TTC549 (cell line): Measurements from ENCODE around the gene GPC3.
"Not testable (repeated sequence)": the region's sequence is repeated elsewhere in the genome, so short reads cannot be mapped to it uniquely, and the experiment has no call there.

ENCODE experiments used
- FAIRE-seq: peaks from 2 replicates; lab custom pipeline; 2012; peaks lifted over from hg19 to GRCh38; lab: Jason Lieb, UNC

GPC3 gene

DNA sequence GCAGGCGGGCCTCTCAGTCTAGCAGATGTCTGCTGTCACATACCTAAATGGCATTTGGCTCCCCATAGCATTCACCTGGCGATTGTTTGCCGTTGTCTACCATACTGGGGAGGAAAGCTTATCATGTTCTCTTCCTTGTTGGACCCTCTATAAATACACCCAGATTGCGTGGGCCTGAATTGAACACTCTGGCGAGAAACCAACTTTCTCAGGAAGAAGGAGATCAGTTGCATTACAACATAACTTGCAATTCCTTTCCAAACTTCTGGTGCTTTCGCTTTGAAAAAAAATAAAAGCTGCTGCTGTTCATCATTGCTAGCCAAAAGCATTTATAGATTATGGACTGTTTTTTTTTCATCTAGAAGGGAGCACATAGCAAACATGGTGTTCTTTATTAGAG is 340.1 kb downstream of the GPC3 start:
- FAIRE-seq, result no peak

DNA sequence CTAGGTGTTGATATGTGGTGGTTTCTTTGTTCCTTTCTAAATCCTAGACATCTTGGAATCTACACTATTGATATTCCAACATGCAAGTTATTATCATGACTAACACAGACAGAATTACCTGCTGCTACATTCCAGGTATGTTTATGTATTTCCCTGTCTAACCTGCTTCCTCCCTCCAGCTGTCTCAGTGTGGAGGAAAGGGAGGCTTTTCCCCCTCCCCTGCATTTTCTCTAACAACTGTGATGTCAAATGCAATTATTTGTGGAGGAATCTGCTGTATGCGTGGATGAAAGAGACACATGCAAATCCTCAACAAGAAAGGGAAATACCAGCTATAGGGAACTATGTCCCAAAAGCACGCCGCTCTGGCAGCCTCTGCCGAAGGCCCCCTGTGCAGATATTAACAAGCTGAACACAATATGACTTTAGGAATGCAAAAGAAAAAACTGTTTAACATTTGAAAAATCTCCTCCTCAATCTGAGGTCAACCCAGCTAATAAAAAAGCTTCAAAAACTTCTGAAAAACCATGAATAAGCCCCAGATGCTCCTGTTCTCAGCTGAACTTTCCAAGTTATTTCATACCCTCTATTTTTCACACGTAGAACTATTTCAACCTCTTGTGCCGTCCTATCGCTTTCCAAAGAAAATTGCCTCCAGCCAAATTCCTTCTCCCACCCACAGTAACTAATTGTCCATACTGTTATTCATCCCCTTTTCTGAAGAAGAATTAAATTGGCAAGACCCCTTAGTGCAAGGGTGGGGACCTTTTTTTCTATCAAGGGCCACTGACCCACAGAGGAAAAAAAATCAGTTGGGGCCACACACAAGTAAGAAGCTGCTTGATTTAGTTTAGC is 345.0 kb downstream of the GPC3 start:
- FAIRE-seq, result no peak

DNA sequence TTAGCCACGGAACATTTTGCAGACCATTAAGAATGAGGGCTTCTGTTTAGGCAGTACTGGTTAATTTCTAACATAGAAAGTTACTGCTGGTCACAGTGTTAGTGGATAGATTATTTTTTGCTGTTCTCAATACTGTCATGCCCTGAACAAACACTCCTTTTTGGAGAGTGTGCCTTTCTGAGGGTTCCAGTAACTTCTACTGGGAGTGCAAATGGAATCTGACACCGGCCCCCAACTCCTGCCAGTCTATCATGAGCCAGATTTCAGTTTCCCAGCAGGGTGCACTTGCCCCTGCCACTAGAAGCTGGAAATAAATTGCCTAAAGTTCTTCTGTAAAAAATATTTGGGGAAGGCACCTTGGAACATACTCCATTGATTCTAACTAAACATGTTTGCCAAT is 345.7 kb downstream of the GPC3 start:
- no peak for FAIRE-seq

DNA sequence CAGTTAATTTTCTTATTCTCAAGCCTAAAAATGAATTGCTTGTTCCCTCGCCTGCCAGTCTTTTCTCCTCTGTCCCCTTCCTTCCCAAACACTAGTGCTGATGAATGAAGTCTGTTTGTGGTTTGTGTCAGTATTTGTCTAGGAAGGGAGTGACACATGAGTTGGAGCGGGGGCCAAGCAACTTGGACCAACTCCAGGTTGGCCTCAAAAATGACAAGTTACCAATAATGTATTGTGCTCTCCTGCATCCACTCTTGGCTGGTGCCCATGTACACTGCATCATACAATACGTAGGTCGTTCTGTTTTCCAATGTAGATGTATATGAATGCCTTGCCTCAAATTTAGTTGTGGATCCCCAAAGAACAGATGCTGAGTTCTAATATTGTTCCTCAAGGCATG is 347.1 kb downstream of the GPC3 start:
- no peak for FAIRE-seq

DNA sequence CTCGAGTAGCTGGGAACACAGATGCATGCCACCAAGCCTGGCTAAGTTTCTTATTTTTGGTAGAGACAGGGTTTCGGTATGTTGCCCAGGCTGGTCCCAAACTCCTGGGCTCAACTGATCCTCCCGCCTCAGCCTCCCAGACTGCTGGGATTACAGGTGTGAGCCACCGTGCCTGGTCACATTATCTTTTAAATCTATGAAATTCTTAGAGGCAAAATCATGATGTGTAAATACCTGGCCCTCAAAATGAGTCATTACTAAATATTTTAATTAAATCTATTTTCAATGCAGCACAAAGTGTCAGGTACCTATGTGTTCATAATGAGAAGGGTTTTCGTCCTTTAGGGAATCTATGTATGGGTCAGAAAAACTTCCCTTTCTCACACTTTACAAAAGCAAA is 347.6 kb downstream of the GPC3 start:
- FAIRE-seq, result no peak

DNA sequence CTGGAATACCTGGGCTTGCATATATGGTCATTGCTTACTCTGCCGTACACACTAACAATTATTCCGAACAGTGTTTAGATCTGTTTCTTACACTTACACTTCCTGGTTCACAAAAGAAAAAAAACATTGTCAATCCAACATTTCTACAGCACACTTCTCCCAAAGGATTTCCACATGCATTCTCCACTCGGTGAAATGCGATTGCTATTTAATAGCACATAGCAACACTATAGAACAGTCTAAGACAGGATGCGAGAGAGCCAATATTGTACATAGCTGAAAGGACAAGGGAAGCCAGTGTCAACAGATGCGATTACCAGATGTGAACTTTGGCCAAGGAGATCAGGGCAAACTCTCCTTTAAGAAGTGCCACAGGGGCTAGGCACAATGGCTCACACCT is 349.4 kb downstream of the GPC3 start:
- no peak for FAIRE-seq

DNA sequence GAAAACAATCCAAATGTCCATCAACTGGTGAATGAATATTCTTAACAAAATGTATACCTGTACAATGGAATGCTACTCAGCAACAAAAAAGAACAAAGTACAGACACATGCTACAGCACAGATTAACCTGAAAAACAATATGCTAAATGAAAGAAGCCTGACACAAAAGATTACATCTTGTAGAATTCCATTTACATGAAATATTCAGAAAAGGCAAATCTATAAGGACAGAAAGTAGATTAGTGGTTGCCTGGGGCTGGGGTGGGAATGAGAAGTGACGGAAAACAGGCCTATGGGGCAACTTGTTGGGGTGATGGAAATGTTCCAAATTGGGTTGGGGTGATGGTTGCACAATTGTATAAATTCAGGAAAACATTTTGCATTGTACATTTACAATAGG is 351.0 kb downstream of the GPC3 start:
- no peak for FAIRE-seq

DNA sequence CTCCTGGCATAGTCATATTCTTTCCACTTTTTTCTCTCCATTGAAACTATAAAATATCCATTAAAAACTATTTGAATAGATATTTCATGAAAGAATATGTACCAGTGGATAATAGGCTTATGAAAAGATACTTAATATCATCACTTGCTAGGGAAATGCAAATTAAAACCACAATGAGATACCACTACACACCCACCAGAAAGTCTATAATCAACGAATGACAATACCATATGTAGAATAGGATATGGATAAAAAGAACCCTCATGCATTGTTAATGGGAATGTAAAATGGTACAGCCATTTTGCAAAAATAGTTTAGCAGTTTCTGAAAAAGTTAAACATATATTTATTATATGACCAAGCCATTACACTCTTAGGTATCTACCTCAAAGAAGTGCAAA is 351.4 kb downstream of the GPC3 start:
- no peak for FAIRE-seq

DNA sequence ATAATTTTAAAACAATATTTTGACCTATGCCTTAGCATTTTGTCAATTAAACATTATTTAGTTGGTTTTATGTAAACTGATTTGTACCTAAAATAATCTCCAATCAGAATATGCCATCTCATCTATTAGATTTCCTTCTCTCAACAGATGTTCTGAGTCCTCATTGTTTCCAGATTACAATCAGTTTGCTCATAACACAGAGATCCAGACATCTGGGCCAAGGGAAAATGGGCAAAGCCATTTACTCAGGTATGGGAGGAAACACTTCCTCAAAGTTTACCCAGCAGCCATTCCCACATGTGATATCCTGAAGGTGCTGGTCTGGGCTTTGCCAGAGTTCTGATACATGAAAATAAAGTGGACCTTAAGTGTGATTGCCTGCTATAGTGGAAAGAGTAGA is 352.2 kb downstream of the GPC3 start:
- no peak for FAIRE-seq

DNA sequence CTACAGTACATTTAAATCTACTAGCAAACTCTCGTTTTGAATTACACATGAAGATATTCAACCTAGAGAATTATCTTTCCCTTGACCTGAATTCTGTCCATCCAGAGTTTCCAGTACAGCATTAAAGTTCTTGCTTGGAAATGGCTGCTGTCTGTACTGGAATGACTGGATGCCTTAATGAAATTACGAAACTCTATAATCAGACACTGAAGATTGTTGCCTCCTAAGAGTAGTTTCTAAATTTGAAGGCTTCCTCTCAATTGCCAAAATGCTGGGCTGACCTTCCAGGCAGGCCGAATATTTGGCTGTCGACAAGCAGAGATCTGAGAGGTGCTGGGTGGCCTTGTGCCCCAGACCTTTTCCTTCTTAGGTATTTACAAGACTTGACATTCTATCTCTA is 355.0 kb downstream of the GPC3 start:
- FAIRE-seq, result no peak

DNA sequence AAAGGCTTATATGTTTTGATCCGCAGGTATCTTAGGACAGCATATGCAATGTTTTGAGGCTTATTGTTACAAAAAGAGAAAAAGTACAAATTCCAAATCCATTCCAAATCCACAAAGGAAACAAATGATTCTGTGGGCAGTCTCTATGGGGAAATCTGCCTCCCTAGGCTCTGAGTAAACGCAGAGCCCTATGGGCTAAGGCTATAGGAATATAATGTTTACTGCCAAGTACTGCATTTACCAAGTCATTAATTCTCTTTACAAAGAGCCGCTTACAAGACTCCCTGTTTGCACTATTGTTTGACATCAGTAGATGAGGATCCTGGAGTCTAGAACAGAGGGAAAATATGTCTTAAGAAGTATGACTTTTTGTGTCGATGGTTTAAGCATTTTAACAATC is 357.7 kb downstream of the GPC3 start:
- FAIRE-seq, result no peak

DNA sequence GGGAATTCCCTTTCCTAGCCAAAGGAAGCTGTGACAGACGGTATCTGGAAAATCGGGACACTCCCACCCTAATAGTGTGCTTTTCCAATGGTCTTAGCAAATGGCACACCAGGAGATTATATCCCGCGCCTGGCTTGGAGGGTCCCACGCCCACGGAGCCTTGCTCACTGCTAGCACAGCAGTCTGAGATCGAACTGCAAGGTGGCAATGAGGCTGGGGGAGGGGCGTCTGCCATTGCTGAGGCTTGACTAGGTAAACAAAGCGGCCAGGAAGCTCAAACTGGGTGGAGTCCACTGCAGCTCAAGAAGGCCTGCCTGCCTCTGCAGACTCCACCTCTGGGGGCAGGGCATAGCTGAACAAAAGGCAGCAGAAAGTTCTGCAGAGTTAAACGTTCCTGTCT is 364.0 kb downstream of the GPC3 start:
- not testable (repeated sequence) for FAIRE-seq

DNA sequence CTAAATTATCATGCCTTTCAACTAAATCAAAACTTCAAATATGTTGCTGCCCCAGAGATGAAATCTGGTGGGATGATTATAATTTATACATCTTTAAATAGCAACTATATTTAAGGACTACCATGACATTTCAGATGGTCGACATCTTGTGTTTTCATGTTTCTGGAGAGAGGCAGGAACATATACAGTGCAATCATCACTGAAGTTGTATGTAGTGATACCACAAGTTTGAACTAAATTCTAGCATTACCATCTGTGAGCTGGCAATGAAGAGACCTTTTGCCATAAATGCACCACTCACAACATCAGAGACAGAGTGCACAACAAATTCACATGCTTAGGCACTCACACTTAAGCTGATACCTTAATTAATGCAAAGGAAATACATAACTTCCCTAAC is 373.7 kb downstream of the GPC3 start:
- no peak for FAIRE-seq

DNA sequence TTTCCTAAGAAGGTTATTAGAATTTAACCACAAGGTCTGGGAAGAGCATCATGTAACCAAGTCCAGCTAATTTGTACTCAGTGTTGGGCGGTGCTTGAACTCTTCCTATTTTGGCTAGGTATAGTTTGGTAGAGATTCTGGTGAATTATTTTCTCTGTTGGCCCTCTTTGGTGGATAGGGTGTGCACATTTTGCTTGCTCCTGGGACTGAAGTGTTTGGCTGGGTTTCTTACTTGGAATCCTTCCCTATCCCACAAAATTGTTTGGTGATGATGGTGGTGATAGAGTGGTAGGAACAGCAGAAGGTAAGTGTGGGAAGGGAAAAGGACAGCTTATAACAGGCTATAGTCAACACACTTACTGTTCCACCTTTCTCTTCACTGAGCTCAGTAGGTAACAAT is 375.3 kb downstream of the GPC3 start:
- FAIRE-seq, result no peak

DNA sequence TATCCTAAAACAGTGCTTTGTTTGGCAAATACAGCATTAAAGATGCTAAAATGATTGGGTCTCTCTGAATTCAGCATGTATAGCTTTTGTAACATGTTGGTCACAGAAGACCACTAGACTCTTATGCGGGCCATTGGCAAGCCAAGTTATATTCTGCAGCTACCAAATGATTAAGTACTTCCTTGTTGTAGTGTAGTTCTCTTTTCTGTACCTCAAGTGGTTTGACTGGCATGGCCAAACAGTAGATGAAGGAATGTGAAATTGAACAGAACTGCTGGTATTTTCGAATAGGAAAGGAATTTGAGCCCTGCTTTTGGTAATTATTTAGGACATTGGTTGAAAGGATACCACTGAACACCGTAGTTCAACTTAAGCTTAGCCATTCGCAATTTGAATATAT is 376.2 kb downstream of the GPC3 start:
- no peak for FAIRE-seq

DNA sequence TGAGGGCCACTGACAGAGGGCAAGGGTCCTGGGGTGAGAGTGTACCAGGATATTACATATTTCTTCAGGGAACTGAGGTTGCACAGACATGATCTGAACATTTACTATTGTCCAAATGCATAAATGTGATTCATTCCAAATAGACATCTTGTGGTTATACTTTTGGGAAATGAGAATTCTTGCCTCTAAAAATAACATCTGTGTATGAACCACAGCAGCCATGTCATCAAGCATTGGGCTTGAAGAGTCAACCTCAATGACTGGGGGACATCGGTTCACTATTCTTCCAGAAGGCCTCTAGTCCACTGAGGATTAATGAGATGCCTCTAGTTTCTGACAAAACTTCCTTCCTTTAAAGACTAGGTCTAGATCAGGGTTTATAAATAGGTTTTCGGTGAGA is 377.0 kb downstream of the GPC3 start:
- FAIRE-seq, result no peak

DNA sequence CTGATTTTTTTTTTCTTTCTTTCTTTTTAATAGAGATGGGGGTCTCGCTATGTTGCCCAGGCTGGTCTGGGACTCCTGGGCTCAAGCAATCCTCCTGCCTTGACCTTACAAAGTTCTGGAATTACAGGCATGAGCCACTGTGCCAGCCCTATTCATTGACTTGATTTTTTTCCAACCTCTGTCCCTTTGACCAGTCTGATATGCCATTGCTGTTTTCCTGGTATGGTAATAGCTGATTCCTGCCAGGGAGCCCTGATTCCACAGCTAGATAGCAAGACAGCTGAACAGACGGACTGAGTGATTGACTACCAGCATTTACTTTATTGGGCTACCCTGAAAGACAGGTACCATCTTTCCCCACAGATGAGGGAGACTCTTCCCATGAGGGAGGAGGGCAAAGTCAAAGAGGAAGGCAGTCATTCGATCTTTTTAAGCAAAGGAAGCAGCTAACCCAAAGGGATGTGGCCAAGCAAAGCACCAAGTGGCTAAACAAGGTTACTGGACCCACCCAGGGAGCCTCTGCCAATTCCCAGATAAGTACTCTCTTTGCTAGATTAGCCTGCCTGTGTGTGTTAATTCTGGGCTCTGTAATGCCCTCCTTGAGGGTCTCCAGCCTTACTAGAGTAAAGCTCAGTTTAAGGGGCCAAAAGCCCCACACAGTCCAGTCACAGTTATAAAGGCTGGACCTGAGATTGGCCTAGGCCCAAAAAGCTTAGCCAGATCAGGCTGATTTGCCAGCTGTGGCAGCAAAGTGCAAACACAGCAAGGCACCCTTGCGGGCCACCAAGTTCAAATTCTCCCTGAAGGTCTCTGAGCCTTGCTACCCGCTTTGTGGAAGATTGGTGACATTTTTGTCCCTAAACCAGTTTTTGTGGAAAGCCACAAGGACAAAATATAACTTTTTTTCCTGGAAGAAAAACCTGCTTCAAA is 377.7 kb downstream of the GPC3 start:
- no peak for FAIRE-seq

DNA sequence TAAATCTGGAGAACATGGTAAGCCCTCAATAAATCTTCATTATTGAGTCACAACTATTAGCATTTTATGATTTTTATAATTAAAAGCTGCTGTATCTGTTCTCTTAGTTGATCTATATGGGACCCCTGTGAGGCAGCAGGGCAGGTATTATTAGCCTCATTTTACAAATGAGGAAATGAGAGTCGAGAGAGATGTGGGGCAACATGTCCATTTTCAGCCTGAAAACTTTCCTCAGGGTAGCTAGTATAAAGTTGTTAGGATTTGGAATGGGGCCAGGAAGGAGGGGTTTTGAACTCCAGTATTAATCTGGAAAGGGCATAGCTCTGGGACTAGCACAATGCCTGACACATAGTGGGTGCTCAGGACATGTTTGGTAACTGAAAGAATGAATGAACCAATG is 378.4 kb downstream of the GPC3 start:
- FAIRE-seq, result no peak

DNA sequence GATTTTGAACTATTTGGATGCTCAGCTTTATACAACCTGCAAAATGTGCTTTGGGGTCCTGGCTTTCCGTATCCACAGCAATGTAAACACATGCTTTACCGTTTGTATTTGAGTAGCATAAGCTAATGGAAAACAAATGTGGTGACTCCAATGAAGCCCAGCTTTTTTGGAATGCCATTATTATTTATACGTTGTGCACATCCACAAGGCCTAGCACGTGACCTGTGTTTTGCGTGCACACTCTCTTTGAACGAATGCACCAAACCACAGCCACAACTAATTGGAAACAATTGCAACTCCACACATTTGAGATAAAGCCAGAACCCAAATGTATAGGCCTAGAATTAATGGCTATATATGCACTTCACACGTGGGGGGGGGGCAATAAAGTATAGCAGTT is 380.6 kb downstream of the GPC3 start:
- FAIRE-seq, result no peak

DNA sequence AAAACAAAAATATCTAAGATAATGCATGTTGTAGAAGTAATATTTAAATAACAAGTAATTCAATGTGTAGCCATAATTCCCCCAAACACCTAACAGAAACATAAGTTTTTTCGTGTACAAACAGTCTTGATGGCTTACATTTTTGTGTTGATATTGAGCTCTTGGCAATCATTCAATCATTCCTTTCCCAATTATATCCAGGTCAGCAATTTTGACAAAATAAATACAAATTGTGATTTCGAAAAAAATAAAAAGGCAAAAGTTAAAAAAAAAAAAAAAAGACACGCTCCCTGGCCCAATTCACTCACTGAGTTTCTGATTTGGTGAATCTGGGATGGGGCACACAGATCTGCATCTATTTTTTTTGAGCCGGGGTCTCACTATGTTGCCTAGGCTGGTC is 382.5 kb downstream of the GPC3 start:
- FAIRE-seq, result no peak

DNA sequence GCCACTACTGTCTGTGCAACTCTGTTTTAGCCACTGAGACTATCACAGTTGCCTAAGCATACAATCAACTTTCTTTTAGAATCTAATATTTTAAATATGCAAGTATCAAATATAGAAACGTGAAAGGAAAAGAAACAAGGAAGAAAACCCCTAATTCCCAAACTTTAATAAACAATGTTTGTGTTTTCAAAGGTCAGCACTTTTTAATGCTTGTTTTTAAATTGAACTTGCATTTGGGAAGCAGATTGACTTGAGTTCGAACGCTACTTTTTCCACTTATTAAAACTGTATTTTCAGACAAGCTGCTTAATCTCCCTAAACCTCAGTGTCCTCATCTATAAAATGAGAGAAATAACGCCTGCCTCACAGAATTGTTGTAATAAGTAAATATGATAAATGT is 384.3 kb downstream of the GPC3 start:
- FAIRE-seq, result no peak

DNA sequence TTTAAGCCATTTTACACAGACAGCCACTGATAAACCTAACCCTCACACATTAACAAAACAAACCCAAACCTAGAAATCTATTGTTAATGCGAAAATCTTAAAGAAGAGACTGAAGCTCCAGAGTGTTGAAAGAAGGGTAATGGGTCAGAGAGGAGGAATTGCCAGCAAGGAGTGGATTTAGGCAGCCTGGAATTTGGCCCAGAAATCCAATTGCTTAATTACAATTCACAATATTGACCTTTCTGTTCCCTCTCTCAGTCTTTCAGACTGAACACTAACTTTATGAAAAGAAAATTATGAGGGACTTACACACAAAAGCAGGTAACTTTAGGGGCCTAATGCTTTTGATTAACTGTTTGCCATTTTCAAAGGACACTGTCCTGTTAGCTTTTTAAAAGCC is 384.9 kb downstream of the GPC3 start:
- FAIRE-seq, result no peak

DNA sequence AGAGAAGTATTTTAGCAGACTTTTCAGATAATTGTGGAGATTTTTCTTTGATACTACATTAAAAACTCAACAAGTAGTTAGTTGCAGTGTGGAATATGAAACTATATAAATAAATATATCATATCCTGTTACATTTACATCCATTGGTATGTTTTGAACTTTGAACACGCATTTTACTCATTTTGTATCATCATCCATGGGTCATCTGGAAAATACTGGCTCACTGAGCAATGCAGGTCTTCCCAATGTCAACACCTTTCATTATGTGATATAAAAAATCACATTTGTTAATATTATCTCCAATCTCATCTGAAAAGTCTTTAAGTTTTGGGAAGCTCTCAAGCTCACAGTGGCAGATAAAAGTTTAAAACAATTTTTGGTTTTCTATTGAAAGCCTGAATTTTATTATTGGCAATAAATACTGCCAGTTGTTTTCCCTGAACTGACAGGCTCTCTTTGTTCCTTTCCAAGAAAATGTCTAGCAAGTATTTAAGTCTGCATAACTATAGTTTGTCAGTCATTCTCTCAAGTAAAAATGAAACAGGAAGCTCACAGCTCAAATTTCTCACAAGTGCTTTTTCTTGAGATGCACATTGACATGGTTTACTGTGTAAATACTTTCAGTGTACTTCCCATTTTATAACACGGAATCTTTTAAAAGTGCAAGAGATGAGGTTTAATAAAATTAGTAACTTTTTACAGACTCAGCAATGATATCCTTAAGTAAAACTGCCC is 386.6 kb downstream of the GPC3 start:
- FAIRE-seq, result no peak
